Transverse colon (tissue), 4 donors: Measurements from ENCODE around the gene TMEM9. TPM values are rescaled to one million over a fixed set of nuclear protein-coding genes. Genes with fewer than 3 reads are reported as not detected.

ENCODE experiments used
- DNase-seq: peaks from one replicate; pipeline ENCODE4 v3.0.0-alpha.2; 2019
- H3K27ac ChIP-seq, 4 donors: fragments of 200-600 bp; sonication (generic); 2 replicates each; pipeline ENCODE4 v1.5.1; 2016 to 2018; ENCODE audit warnings: inconsistent platforms in 4 of 4
- H3K27me3 ChIP-seq: fragments of 200-600 bp; sonication (generic); 2 replicates; pipeline ENCODE4 v1.5.1; 2017; ENCODE audit warnings: inconsistent platforms
- H3K36me3 ChIP-seq, 4 donors: fragments of 200-600 bp; sonication (generic); 2 replicates each; pipeline ENCODE4 v1.5.1; 2017 to 2019; ENCODE audit warnings: inconsistent platforms in 4 of 4
- H3K4me1 ChIP-seq, 4 donors: fragments of 200-600 bp; sonication (generic); 2 replicates each; pipeline ENCODE4 v1.5.1; 2017 to 2020; ENCODE audit warnings: inconsistent platforms in 4 of 4
- H3K4me3 ChIP-seq, 4 donors: fragments of 200-600 bp; sonication (generic); 1 replicate in 1 of 4; 2 replicates in 3 of 4; pipeline versions ENCODE4 v1.5.1 to v1.6.1; 2017 to 2019; ENCODE audit warnings: inconsistent platforms in 4 of 4
- H3K9me3 ChIP-seq, 2 donors: fragments of 200-600 bp; sonication (generic); 2 replicates each; pipeline ENCODE4 v1.5.1; 2017 to 2019; ENCODE audit warnings: inconsistent platforms in 2 of 2
- CTCF ChIP-seq, 5 experiments: fragments of 200-600 bp in 3 of 5; fragments of 450-650 bp in 2 of 5; sonication (generic) in 3 of 5; IDR thresholded peaks; 1 replicate in 2 of 5; 2 replicates in 3 of 5; pipeline ENCODE4 v1.5.1; 2016 to 2017; ENCODE audit warnings: antibody characterized with exemption in 5 of 5, inconsistent platforms in 3 of 5, mild to moderate bottlenecking in 2 of 5, moderate library complexity in 1 of 5
- EP300 ChIP-seq: sonication (generic); formaldehyde crosslinking; IDR thresholded peaks from one replicate; pipeline ENCODE4 v1.6.1; 2017; ENCODE audit warnings: antibody characterized with exemption, low read depth
- POLR2A ChIP-seq: fragments of 450-650 bp; IDR thresholded peaks from one replicate; pipeline ENCODE4 v1.6.1; 2016; ENCODE audit warnings: antibody characterized with exemption, mild to moderate bottlenecking, moderate library complexity
- POLR2AphosphoS5 ChIP-seq, 3 donors: sonication (generic); formaldehyde crosslinking; IDR thresholded peaks; one replicate each; pipeline ENCODE4 v1.6.1; 2016; ENCODE audit warnings: antibody characterized with exemption in 3 of 3
- WGBS, 2 donors: methylation state at CpG; one replicate each; pipeline ENCODE4 v1.1.5; 2018; ENCODE audit warnings: low coverage in 1 of 2; 5-methylcytosine and 5-hydroxymethylcytosine counted together
- in situ Hi-C, 4 donors: fragments of 200-750 bp; cut with MboI; loops; one replicate each; pipeline versions ENCODE4 v1.15.0 to v1.15.1; 2017; ENCODE audit warnings: low sequenced_read_pairs in 3 of 4, low pct_ligation_motif_present in 1 of 4, low pct_unique_long_range_greater_than_20kb in 1 of 4
- intact Hi-C: fragments of 100-400 bp; cut with DNase I; formaldehyde crosslinking; loops from one replicate; pipeline ENCODE4 v1.15.1; 2023; ENCODE audit warnings: low total_unique reads
- total RNA-seq, 4 donors: library from RNA; depleted of rRNA; stranded (reverse); fragments of >200 nt; gene quantifications; one replicate each; pipeline ENCODE4 v1.1.0, GENCODE V29; 2016

TMEM9 gene
- total RNA-seq, result 10 to 100 TPM in 3 of 4 donors, 1 to 10 TPM in 1; 6.7 to 35.4 (median 29.4) TPM

DNA sequence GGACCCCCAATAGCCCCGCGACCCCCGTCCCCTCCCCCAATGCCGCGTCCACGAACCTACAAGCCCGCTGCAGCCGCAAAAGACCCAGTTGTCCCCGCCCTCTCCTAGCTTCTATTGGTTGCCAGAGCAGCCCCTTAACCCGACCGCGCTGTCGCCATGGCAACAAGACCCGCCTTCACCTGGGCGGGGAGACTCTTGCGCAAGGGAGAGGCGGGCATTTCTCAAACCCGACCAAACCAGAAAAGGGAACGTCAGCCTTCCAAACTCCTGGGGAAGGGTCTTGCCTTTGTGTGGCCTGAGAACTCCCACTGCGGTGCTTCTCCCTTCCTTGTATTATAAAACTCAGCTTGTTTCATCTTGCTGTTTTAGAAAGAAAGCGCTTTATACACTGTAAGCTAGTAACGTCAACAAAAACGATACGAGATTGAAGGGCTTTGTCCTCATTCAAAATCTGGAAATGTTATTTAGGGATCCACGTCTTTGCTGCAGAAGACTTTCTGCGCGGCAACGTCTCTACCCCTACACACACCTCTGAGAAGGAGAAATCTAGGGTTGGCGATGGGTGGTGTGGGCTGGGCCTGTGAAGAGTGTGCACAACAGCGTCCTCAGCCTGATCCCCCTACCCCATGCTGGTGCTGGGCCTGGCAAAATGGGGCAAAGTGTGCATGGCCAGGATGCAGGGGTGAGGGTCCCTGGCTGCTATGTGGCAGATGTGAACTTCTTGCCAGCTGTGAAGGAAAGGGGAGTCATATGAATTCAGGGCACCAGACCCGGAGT is at the start of gene TMEM9:
Gene TMEM9 (minus strand): TSS at position 86 of the 777 bp plus-strand sequence. CDS start 551 bp downstream, outside the sequence.
- in situ Hi-C loops, result no loop called here

DNA sequence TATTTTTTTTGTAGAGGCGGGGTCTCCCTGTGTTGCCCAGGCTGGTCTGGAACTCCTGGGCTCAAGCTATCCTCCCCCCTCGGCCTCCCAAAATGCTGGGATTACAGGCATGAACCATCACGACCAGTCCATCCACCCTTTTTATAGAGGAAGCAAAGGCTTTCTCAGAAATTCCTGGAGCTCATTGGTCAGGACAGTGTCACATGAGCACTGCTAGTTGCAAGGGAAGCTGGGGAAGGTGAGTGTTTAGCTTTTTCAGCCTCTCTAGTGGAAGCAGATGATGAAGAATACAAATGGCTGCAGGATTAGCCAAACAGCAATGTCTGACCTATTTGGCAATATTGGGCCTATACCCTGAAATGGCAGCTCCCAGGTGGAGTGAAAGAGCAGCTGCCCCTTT is 44.3 kb upstream of the TMEM9 start:
- 84 to 87% methylated on average over 2 to 3 of the region's 3 CpGs for WGBS, 2 donors
- no peak for DNase-seq
- H3K4me1 ChIP-seq, result no peaks in the 10 kb centered on the region
- no peak overlapping the region for H3K4me3 ChIP-seq
- no peaks in the 10 kb centered on the region for H3K36me3 ChIP-seq
- intact Hi-C loops, result no loop called here
- TF ChIP-seq EP300 (no peak), POLR2A (no peak), CTCF (IDR thresholded peaks at IDR 0.05) (no peak), POLR2AphosphoS5 (IDR thresholded peaks at IDR 0.05) (no peak)
- H3K27ac ChIP-seq, result no peak overlapping the region
- in situ Hi-C loops, result no loop called here
- no peaks in the 10 kb centered on the region for H3K27me3 ChIP-seq
- no peaks in the 10 kb centered on the region for H3K9me3 ChIP-seq

More for the DNA sequence above, at the start of gene TMEM9:
- peaks cover 0 to 2% (median 0%) of the 10 kb centered on the region in 4 donors for H3K36me3 ChIP-seq
- no peaks in the 10 kb centered on the region for H3K27me3 ChIP-seq
- H3K4me3 ChIP-seq, result peak within 1 kb of the TSS; percentile 74 to 85 (median 80)
- TF ChIP-seq POLR2AphosphoS5 (IDR thresholded peaks at IDR 0.05) (peak in 1 of 3 donors; percentile 46), CTCF (IDR thresholded peaks at IDR 0.05) (no peak)
- 0 to 12% methylated on average over 2 to 22 of the region's 31 CpGs for WGBS, 2 donors
- peaks cover 6 to 20% (median 13%) of the 10 kb centered on the region in 4 donors for H3K4me1 ChIP-seq
- intact Hi-C loops, result no loop called here
- peak within 1 kb of the TSS; percentile 74 to 85 (median 82) for H3K27ac ChIP-seq
- peak; percentile 98 for DNase-seq
- no peaks in the 10 kb centered on the region for H3K9me3 ChIP-seq

DNA sequence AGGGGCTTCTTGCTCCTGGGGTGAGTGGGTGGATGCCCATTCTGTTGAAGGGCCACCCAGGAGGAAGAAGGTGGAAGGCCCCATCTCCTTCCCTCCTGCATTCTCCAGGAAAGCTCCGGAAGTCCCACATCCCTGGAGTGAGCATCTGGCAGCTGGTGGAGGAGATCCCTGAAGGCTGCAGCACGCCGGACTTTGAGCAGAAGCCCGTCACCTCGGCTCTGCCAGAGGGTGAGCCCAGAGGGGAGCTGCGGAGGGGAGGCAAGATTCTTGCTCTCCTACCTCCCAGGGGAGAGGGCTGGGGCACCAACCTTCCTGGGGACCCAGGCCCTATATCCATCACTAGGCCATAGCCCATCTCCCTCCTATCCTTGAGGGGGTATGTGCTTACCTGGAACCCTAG is 39.8 kb upstream of the TMEM9 start:
- Histone ChIP-seq H3K4me3 (no peak overlapping the region), H3K27ac (no peak overlapping the region), H3K36me3 (no peaks in the 10 kb centered on the region), H3K4me1 (no peaks in the 10 kb centered on the region), H3K27me3 (peaks cover 7% of the 10 kb centered on the region), H3K9me3 (no peaks in the 10 kb centered on the region)
- no peak for DNase-seq
- intact Hi-C loops, result no loop called here
- in situ Hi-C loops, result no loop called here
- WGBS, 2 donors, result 81% methylated on average over 6 of the region's 6 CpGs; no CpG with 5 or more reads in 1 of the 2 donors
- TF ChIP-seq CTCF (IDR thresholded peaks at IDR 0.05), result no peak
- TF ChIP-seq POLR2A, result no peak
- TF ChIP-seq POLR2AphosphoS5 (IDR thresholded peaks at IDR 0.05), result no peak
- TF ChIP-seq EP300, result no peak

GRCh38 chr1:201192261-201192788 is 38.1 kb upstream of the TMEM9 start:
- Histone ChIP-seq H3K27me3 (peaks cover 7% of the 10 kb centered on the region), H3K36me3 (no peaks in the 10 kb centered on the region), H3K4me1 (no peaks in the 10 kb centered on the region), H3K4me3 (no peak overlapping the region), H3K9me3 (no peaks in the 10 kb centered on the region), H3K27ac (no peak overlapping the region)
- DNase-seq, result no peak
- in situ Hi-C loops, result no loop called here
- 73 to 80% methylated on average over 1 to 3 of the region's 3 CpGs for WGBS, 2 donors
- no peak for TF ChIP-seq EP300
- TF ChIP-seq POLR2A, result no peak
- intact Hi-C loops, result no loop called here
